Hematopoietic multipotent progenitor cell treated with erythropoietin and hydrocortisone succinate and interleukin-3 and kit ligand, for 6 days (in vitro differentiated cells): ENCODE data around the gene SPATA3.

Source experiments
- DNase-seq: peaks from one replicate; pipeline ENCODE4 v3.0.0-alpha.2; 2015

Gene SPATA3

GRCh38 chr2:230968921-230969658 lies 26.8 kb upstream of the SPATA3 start:
- no peak for DNase-seq

- DNase-seq: no peak
Observed at GRCh38 chr2:230969659-230970015, 26.3 kb upstream of the SPATA3 start.

GRCh38 chr2:230972046-230972445 lies 23.9 kb upstream of the SPATA3 start:
- no peak for DNase-seq

GRCh38 chr2:230974096-230974913 lies 21.6 kb upstream of the SPATA3 start:
- peak; percentile 45 for DNase-seq

GRCh38 chr2:230975927-230976326 lies 20.0 kb upstream of the SPATA3 start:
- no peak for DNase-seq

- DNase-seq: peak; percentile 20
Observed at GRCh38 chr2:230976671-230977171, 19.2 kb upstream of the SPATA3 start.

- no peak for DNase-seq
Observed at GRCh38 chr2:230980468-230980867, 15.5 kb upstream of the SPATA3 start.

GRCh38 chr2:230981704-230982103 lies 14.2 kb upstream of the SPATA3 start:
- DNase-seq: no peak

GRCh38 chr2:230982126-230982525 lies 13.8 kb upstream of the SPATA3 start:
- DNase-seq: no peak

GRCh38 chr2:230982528-230982927 lies 13.4 kb upstream of the SPATA3 start:
- no peak for DNase-seq

- DNase-seq: no peak
Observed at GRCh38 chr2:230983566-230983965, 12.4 kb upstream of the SPATA3 start.

GRCh38 chr2:230984393-230985220 lies 11.3 kb upstream of the SPATA3 start:
- no peak for DNase-seq

- no peak for DNase-seq
Observed at GRCh38 chr2:230985519-230986231, 10.2 kb upstream of the SPATA3 start.

GRCh38 chr2:230986520-230987136 lies 9.3 kb upstream of the SPATA3 start:
- no peak for DNase-seq

GRCh38 chr2:230987137-230988020 lies 8.5 kb upstream of the SPATA3 start:
- DNase-seq: peak; percentile 85

- DNase-seq: no peak
Observed at GRCh38 chr2:230989731-230990130, 6.2 kb upstream of the SPATA3 start.

GRCh38 chr2:230990131-230990898 lies 5.6 kb upstream of the SPATA3 start:
- no peak for DNase-seq

GRCh38 chr2:230990899-230991150 lies 5.1 kb upstream of the SPATA3 start:
- DNase-seq: no peak

- DNase-seq: no peak
Observed at GRCh38 chr2:230991598-230991997, 4.3 kb upstream of the SPATA3 start.

GRCh38 chr2:230996661-230997060 lies 740 bp downstream of the SPATA3 start:
- no peak for DNase-seq

- DNase-seq: peak; percentile 13
Observed at GRCh38 chr2:230998882-230999281, 3.0 kb downstream of the SPATA3 start.
